GM19193 (cell line): ENCODE measurements around the gene CBLIF.

ENCODE experiments used
- POLR2A ChIP-seq: IDR thresholded peaks from 4 replicates; pipeline ENCODE4 v1.6.1; 2011; ENCODE audit not compliant: insufficient read depth, insufficient read length; ENCODE audit errors: extremely low read depth

CBLIF gene

GRCh38 chr11:59845399-59845798 is at the start of gene CBLIF:
Gene CBLIF (minus strand): TSS chr11:59845499. CDS start chr11:59845453, 46 bp downstream.
- no peak for TF ChIP-seq POLR2A

DNA sequence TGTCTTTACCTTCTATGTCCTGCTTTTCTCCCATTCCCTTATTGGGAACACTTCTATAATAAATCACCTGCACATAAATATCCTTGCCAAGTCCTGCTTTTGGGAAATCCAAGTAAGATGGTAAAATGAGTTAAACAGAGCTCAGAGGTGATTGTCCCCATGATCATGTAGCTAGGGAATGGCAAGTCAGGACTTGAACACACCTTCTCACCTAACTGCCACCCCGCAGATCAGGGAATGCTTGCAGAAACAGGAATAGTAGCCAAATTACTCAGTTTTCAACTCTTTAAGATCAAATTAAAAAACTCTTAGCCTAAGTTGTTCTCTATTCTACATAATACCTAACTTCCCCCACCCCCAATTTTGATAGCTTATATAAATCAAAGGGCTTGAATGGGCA is 49.3 kb upstream of the CBLIF start:
- no peak for TF ChIP-seq POLR2A

GRCh38 chr11:59891781-59892181 is 46.5 kb upstream of the CBLIF start:
- no peak for TF ChIP-seq POLR2A

DNA sequence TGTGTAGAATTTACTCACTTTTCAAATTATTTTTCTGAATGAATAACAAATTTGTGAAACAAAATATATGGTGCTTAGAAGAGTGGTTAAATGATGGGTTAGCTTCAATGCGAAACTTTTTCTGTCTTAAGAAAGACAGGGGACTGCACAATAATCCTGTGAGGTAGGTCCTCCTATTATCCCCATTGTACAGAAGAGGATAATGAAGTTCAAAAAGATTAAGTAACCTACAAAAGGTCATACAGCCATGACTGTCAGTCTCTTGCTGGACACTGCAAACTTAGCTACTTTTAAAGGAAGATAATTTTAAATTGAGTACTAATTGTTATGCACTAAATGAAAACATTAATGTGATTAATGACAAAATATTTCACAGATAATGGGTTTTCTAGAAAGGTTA is 38.3 kb upstream of the CBLIF start:
- no peak for TF ChIP-seq POLR2A

GRCh38 chr11:59879567-59879966 is 34.3 kb upstream of the CBLIF start:
- TF ChIP-seq POLR2A = no peak

DNA sequence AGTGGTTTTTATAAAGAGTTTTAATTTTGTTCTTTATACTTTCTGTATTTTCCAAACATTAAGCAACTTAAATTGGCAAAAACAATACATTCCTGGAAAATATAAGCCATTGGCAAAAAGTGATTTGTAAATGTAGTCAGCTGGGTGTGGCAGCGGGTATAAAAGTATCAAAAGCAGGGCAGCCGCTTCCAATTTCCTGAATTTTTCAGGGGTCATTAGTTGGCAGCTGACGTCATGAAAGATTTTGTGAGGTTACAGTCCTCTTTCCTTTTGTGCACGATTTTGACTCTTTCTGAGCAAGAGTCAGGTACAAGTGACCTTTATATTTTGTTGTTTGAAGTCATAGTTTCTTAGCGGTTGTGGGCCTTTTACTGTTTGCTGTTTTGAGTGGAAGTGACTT is 33.3 kb upstream of the CBLIF start, which contains the start of gene OOSP3:
TSS of gene OOSP3 (plus strand) at position 208 of the 400 bp plus-strand sequence. CDS start at position 235, 27 bp downstream.
- TF ChIP-seq POLR2A = no peak

DNA sequence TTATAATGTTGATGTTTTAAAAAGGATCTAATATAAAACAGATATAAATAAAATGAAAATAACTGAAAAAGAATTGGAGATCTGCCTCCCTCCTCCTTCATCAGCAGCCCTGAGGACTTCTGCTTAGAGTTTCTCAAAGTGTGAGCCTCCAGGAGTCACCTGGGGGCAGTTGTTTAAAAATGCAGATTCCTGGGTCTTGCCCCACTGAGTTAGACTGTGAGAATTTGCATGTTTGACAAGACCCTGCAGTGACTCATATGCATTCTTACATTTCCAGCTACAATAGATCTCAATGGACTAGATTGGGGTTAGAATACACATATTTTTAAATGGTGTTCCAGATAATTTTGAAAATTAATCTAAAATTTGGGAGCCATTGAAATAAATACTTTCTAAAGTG is 32.5 kb upstream of the CBLIF start:
- TF ChIP-seq POLR2A = no peak

GRCh38 chr11:59877325-59877724 is 32.0 kb upstream of the CBLIF start:
- no peak for TF ChIP-seq POLR2A

DNA sequence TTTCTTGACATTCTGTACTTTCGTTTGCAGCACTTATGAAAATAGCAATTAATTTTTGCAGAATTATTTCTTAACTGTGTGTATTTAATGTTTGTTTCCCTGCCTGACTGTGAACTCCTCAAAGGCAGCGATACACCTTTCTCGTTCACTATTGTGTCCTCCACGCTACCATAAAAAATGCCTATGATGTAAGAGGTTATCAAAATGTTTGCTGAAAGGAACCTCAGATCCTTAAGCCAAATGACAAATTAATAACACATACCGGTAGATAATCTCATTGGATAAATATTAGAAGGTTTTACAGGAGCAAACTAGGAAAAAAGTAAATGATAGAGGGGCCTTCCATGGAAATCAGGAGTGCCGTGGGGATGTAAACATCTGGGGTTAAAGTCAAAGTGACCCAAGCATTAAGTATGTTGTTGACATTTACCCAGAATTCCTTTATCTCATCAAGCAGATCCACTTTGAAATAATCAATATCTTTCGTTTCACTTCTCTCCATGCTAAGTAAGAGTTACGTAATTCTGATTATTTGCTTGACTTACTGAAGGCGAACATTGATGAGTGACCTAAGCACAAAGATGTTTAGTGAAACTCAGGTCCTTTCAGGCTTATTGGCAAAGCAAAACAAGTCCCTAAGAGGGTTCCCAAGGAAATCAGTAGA is 30.7 kb upstream of the CBLIF start:
- TF ChIP-seq POLR2A = no peak

GRCh38 chr11:59872076-59872475 is 26.8 kb upstream of the CBLIF start:
- no peak for TF ChIP-seq POLR2A

- TF ChIP-seq POLR2A = no peak
These were observed 22.6 kb upstream of the CBLIF start for GRCh38 chr11:59867946-59868345.

- no peak for TF ChIP-seq POLR2A
These were observed 21.5 kb upstream of the CBLIF start for GRCh38 chr11:59866836-59867235.

- TF ChIP-seq POLR2A = no peak
These were observed 21.1 kb upstream of the CBLIF start, which contains the start of gene TCN1 for GRCh38 chr11:59866397-59866796. Gene TCN1 (minus strand): TSS chr11:59866487. CDS start chr11:59866470, 17 bp downstream.

DNA sequence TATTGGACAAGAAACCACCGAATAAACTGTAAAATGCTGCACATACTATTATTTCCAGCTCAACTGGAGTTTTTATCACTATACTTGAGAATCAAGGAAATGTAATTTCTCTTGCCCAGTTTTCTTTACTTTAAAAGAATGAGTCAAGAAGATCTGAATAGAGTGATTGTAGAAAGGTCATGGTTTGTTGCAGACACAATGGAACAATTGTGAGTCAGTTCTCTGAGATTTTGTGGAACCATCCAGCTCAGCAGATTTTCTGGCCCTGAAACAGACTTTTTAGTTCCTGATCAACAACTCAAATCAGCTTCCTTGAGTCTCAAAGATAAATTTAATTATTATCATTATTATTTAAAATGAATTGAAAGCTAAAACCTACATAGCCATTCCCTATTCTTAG is 19.7 kb upstream of the CBLIF start:
- TF ChIP-seq POLR2A = no peak

- no peak for TF ChIP-seq POLR2A
These were observed 17.0 kb upstream of the CBLIF start for GRCh38 chr11:59862252-59862651.

DNA sequence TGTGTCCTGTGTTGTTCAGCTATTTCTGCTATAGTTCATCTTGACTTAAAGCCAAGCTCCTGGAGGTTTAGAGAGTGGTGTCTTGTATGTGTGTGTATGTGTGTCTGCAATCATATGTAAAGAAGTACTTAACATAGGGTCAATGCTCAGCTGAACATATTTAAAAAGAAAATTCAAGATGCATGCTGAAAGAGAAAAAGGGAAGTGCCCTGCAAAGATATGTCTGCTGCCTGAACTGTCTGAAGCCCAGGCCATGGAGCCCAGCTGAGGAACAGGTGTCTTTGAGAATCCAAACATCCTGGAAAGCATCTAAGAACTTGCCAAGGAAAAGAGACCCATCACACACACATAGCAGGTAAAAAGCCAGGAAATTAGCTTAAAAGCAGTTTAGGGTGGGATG is 14.4 kb upstream of the CBLIF start:
- no peak for TF ChIP-seq POLR2A
